GM21723 (cell line): Measurements from ENCODE around the gene SETD1A.

Experiments used
- ATAC-seq: cut with Tn5 transposase; IDR thresholded peaks from one replicate; pipeline ENCODE4 v1.9.1; 2021; ENCODE audit warnings: mild to moderate bottlenecking, moderate library complexity; ENCODE audit not compliant: unreplicated experiment

The SETD1A gene

GRCh38 chr16:30953111-30953510 is 4.4 kb upstream of the SETD1A start:
- ATAC-seq, result no peak

DNA sequence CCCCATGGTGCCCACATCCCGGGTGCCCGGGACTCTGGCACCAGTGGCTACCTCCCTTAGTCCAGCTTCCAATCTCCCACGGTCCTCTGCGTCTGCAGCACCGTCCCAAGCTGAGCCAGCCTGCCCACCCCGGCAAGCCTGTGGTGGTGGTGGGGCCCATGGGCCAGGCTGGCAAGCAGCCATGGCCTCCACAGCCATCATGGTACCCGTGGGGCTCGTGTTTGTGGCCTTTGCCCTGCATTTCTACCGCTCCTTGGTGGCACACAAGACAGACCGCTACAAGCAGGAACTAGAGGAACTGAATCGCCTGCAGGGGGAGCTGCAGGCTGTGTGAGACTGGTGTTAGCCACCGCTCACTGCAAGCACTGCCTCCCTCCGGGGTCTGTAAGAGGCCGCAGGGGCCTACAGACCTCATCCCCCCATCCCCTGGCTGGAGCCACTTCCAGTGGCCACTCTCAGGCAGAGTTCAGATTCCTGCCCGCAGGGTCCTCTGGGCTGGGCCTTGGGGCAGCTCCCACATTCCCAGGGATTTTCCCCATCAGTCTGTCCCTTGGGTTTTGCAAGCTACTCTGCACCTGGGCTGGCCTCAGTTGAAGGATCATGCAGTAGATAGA is 3.9 kb upstream of the SETD1A start:
- ATAC-seq, result no peak

- no peak for ATAC-seq
Observed at GRCh38 chr16:30954993-30955392, 2.6 kb upstream of the SETD1A start.

DNA sequence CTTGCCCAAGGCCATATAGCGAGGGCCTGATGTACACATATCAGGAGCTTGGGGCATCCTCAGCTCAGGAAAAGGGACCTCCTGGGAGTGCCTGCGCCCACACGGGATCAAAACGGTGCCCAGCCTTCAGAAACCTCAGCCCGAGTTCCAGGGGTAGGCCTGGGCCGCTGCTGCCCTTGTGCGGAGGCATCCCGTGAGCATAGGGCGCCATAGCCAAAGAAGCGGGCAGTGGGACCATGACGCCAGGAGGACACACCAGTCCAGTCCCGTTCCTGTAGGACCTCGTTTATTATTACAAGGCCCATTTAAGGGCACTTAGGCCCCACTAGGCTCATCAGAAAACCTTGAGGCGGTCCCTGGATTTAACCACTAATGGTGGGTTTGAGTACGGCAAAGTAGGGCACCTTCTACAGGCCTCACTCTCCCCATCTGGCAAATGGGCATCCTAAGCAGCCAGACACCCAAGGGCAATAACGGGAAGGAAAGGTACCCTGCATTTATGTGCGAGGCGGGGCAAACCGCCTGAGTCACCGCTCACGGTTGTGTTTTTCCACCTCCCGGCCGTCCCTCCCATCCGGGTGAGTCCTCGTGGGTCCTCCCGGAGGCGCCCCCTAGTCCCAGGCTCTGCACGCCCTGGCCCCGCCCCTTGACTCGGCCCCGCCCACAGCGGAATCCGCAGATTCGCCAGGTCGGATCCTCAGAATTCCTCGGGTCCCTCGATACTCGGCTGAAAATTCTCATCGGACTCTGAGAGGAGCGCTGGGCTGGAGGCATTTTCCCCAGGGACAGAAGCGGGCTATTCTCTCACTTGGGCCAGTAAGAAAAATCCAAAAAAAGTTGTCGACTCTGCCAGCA is 726 bp upstream of the SETD1A start:
- peak; percentile 52 for ATAC-seq

- ATAC-seq, result peak; percentile 15
Observed at GRCh38 chr16:30958175-30959079, 873 bp downstream of the SETD1A start.

DNA sequence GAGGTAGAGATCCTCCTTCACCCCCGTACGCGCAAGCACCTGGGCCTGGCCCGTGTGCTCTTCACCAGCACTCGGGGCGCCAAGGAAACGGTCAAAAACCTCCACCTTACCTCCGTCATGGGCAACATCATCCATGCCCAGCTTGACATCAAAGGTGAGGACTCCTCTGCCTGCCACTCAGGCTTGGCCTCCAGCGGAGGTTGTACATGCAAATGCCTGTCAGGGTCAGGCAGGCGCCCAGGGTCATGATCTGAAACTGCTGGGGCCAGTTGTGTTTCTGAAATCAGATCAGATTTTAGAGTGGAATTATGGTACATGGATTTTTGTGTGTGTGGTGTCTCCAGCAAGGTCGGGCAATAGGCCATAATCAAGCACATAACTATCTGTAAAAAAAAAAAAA is 3.8 kb downstream of the SETD1A start:
- ATAC-seq, result no peak

DNA sequence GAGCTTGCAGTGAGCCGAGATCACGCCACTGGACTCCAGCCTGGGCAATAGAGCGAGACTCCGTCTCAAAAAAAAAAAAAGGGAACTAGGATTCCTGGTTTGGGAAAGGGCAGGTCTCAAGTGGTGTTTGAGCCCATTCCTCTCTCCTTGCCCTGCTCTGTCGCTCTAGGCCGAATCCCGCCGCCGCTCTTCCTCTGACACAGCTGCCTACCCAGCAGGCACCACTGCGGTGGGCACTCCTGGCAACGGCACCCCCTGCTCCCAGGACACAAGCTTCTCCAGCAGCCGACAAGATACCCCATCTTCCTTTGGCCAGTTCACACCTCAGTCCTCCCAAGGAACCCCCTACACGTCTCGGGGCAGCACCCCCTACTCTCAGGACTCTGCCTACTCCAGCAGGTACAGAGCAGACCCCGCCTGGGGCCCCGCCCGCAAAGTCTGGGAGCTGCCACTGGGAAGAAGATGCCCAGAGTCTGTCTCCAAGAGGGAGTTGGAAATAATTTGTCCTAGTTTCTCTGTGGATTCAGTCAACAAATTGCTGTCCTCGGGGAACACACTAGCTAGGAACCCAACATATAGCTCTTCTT is 6.5 kb downstream of the SETD1A start:
- no peak for ATAC-seq

- ATAC-seq, result no peak
Observed at GRCh38 chr16:30964574-30965226, 7.1 kb downstream of the SETD1A start.

GRCh38 chr16:30965436-30965835 is 7.9 kb downstream of the SETD1A start:
- no peak for ATAC-seq

DNA sequence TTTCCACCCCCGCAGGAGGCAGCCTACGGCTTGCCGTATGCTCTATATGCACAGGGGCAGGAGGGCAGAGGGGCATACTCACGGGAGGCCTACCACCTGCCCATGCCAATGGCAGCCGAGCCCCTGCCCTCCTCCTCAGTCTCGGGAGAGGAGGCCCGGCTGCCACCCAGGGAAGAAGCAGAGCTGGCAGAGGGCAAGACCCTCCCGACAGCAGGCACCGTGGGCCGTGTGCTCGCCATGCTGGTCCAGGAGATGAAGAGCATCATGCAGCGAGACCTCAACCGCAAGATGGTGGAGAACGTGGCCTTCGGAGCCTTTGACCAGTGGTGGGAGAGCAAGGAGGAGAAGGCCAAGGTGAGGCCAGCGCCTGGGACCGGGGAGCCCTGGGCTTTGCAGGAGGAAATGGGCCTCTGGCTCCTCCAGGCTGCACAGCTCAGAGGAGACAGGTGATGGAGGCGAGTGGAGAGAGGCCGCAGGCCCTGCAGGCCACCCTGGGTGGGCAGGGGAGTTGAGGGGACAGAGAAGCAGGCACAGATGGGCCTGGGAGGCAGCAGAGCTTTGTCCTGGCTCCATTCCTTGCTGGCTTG is 8.6 kb downstream of the SETD1A start:
- no peak for ATAC-seq

- ATAC-seq, result no peak
Observed at GRCh38 chr16:30967795-30968194, 10.2 kb downstream of the SETD1A start.

GRCh38 chr16:30969246-30969842 is 11.8 kb downstream of the SETD1A start:
- no peak for ATAC-seq

DNA sequence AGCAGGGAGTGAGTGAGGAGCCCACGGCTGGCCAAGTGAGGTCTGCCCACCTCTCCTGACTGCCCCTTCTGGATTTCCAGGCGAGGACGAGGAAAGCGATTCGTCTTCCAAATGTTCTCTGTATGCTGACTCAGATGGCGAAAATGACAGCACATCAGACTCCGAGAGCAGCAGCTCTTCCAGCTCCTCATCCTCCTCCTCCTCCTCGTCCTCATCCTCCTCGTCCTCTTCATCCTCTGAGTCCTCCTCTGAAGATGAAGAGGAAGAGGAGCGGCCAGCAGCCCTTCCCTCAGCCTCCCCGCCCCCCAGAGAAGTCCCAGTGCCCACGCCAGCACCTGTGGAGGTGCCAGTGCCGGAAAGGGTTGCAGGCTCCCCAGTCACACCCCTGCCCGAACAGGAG is 13.7 kb downstream of the SETD1A start:
- no peak for ATAC-seq

- no peak for ATAC-seq
Observed at GRCh38 chr16:30972872-30973271, 15.3 kb downstream of the SETD1A start.

DNA sequence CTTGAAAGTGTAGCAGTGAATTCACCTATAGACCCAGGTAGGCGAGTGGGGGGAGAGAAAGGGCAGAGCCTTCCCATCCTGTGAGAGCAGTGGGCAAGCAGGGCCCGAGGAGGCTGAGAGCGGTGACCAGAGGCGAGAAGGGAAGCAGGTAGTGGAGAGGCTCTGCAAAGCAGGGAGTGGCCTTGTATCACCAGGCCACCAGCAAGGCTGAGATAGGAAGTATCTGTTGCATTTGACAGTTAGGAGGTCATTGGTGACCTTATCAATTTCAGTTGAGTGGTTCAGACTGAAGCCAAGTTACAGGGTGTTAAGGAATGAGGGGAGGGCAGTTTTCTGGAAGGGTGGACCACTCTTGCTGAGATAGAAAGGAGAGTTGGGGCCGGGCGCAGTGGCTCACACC is 16.8 kb downstream of the SETD1A start:
- ATAC-seq, result no peak

- ATAC-seq, result no peak
Observed at GRCh38 chr16:30976486-30976885, 18.9 kb downstream of the SETD1A start.

DNA sequence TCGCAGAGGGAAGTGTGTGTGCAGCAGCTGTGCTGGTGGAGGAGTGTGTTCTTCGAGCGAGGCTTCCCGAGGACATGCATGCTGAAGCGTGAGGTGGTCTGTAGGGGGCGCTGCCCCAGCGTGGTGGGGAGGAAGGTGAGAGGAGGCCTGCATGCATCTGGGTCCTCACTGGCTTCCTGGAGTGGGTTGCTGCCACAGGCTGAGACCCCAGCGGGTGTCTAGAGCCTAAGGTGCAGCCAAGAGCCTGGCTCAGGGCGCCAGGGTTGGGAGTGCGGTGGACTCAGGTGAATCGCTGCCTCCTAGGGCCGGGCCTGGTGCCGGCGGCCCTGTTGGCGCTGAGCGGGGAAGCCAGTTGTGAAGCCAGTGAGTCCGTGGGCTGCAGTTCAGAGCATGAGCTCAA is 19.9 kb downstream of the SETD1A start:
- no peak for ATAC-seq

- no peak for ATAC-seq
Observed at GRCh38 chr16:30979170-30980022, 21.8 kb downstream of the SETD1A start.

- ATAC-seq, result no peak
Observed at GRCh38 chr16:30980023-30980371, 22.4 kb downstream of the SETD1A start.
